Astrocyte (in vitro differentiated cells and primary cell): ENCODE data around the gene CTAGE8.
"Not testable (repeated sequence)": the region's sequence is repeated elsewhere in the genome, so short reads cannot be mapped to it uniquely, and the experiment has no call there.

Source experiments
- EZH2 ChIP-seq: IDR thresholded peaks from 2 replicates; pipeline ENCODE4 v1.6.1; 2012; ENCODE audit warnings: mild to moderate bottlenecking, low read length, inconsistent platforms; ENCODE audit not compliant: insufficient read depth
- TF ChIP-seq, protein P1 (sequence below): IDR thresholded peaks from 2 replicates; pipeline ENCODE4 v1.5.1; 2011; ENCODE audit warnings: low read depth, mild to moderate bottlenecking, inconsistent platforms, low read length, moderate library complexity; ENCODE audit not compliant: insufficient read depth

DNA sequence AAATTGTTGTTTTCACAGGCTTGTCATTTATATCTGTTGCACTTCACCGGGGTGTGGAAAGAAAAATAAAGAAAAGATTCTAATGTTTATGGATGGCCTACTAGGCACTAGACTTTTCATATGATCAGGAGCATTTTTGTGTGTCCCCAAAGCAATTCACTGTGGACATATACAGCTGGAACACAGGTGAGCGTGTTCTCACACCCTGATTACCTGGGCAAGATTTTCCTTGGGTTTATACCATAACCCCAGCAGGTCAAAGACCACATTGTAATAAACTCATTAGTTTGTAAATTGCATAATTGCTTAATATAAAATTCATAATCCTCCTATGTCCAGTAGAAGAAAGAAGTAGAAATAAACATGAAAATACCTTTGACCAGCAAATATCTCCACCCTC, 42.1 kb upstream of the CTAGE8 start:
- TF ChIP-seq, protein P1, sequence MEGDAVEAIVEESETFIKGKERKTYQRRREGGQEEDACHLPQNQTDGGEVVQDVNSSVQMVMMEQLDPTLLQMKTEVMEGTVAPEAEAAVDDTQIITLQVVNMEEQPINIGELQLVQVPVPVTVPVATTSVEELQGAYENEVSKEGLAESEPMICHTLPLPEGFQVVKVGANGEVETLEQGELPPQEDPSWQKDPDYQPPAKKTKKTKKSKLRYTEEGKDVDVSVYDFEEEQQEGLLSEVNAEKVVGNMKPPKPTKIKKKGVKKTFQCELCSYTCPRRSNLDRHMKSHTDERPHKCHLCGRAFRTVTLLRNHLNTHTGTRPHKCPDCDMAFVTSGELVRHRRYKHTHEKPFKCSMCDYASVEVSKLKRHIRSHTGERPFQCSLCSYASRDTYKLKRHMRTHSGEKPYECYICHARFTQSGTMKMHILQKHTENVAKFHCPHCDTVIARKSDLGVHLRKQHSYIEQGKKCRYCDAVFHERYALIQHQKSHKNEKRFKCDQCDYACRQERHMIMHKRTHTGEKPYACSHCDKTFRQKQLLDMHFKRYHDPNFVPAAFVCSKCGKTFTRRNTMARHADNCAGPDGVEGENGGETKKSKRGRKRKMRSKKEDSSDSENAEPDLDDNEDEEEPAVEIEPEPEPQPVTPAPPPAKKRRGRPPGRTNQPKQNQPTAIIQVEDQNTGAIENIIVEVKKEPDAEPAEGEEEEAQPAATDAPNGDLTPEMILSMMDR, result not testable (repeated sequence)
- TF ChIP-seq EZH2, result not testable (repeated sequence)
